ENCODE measurements around the gene EPS8L1. TPM values are rescaled to one million over a fixed set of nuclear protein-coding genes. Genes with fewer than 3 reads are reported as not detected.

The EPS8L1 gene
- total and polyA plus RNA-seq, 2 donors (not counting 1 experiment from before 2014, with no cell fraction given) = 0.72 to 1.0 TPM

GRCh38 chr19:55116859-55117662 is 41.4 kb downstream of the EPS8L1 start, which contains the start of gene PPP1R12C:
PPP1R12C (minus strand) TSS chr19:55117637; CDS start chr19:55117543, 94 bp downstream.
- POLR2A ChIA-PET = interaction anchor here (1.0 to 1.7 kb wide), 3 partner anchors 30 to 537 kb away, joined by 3 to 4 read pairs (median 3); partner anchors contain the start of genes U2AF2 and UBE2S
- H3K27ac ChIP-seq (ENCODE audit: low read length in 2 of 2) = peak within 1 kb of the TSS; percentile 31 to 77
- no peaks in the 10 kb centered on the region for H3K27me3 ChIP-seq (replicated peaks in 1 of 4; ENCODE audit: control extremely low read depth in 1 of 4, control insufficient read depth in 3 of 4, insufficient read depth in 4 of 4, low read length in 3 of 4)
- H3K4me2 ChIP-seq (replicated peaks; ENCODE audit: low read depth, low read length, poor library complexity, severe bottlenecking) = peak within 1 kb of the TSS; percentile 98
- Mint-ChIP-seq H3K9me3 (ENCODE audit: insufficient read depth) (no peaks in the 10 kb centered on the region), H3K4me1 (peaks cover 50% of the 10 kb centered on the region), H3K27me3 (no peaks in the 10 kb centered on the region), H3K4me3 (peak within 1 kb of the TSS; percentile 98), H3K27ac (peak within 1 kb of the TSS; percentile 97)
- no peaks in the 10 kb centered on the region for H3K9me3 ChIP-seq (ENCODE audit: control extremely low read depth in 1 of 3, control insufficient read depth in 2 of 3, insufficient read depth in 1 of 3, low read length in 2 of 3)
- CTCF ChIA-PET = interaction anchor here (1.5 to 3.0 kb wide), 3 partner anchors 24 to 398 kb away, joined by 3 to 14 read pairs (median 10); no protein-coding TSS in a partner anchor
- ATAC-seq (ENCODE audit: low read depth) = peak; percentile 5
- peak within 1 kb of the TSS; percentile 93 for H3K9ac ChIP-seq (ENCODE audit: low read length)
- TF ChIP-seq CTCF (IDR thresholded peaks at IDR 0.05) (no peak), EZH2 (IDR thresholded peaks at IDR 0.05; ENCODE audit: borderline replicate concordance, insufficient read depth, low read depth, low read length, poor library complexity, severe bottlenecking) (no peak)
- H4K20me1 ChIP-seq (ENCODE audit: control insufficient read depth, insufficient read depth, low read length, poor library complexity, severe bottlenecking) = peaks cover 50% of the 10 kb centered on the region
- peak within 1 kb of the TSS; percentile 75 to 98 (median 81) for H3K4me3 ChIP-seq (ENCODE audit: control extremely low read depth in 1 of 5, extremely low read depth in 1 of 5, insufficient read depth in 1 of 5, low read depth in 2 of 5, low read length in 4 of 5)
- WGBS (ENCODE audit: insufficient coverage) = under 1% methylated on average over 97 of the region's 97 CpGs
- peaks cover 0 to 7% of the 10 kb centered on the region in 2 experiments for H3K36me3 ChIP-seq (replicated peaks in 1 of 2; ENCODE audit: control extremely low read depth in 1 of 2, control insufficient read depth in 1 of 2, extremely low read depth in 1 of 2, insufficient read depth in 2 of 2, low read length in 1 of 2)
- peak within 1 kb of the TSS; percentile 87 for H2AFZ ChIP-seq (ENCODE audit: insufficient read depth, low read depth, low read length, poor library complexity, severe bottlenecking)
- peaks cover 12 to 44% of the 10 kb centered on the region in 2 donors for H3K4me1 ChIP-seq (ENCODE audit: control insufficient read depth in 2 of 2, insufficient read depth in 2 of 2, low read length in 2 of 2)
- no peak for DNase-seq
- intact Hi-C loops (cut with micrococcal nuclease) = loop anchor here (1.0 to 10.0 kb wide), 7 partner anchors 54 to 1002 kb away; partner anchors contain the start of genes EPN1, PRPF31, RDH13 and RPL28
- H3K79me2 ChIP-seq (ENCODE audit: control insufficient read depth, insufficient read depth, low read length) = peaks cover 46% of the 10 kb centered on the region

All from B cell (primary cell).